T-helper 17 cell (primary cell): ENCODE results near the gene TBC1D1. TPM values are rescaled to one million over a fixed set of nuclear protein-coding genes. Genes with fewer than 3 reads are reported as not detected.
"Not testable (repeated sequence)": the region's sequence is repeated elsewhere in the genome, so short reads cannot be mapped to it uniquely, and the experiment has no call there.

ENCODE experiments used
- ATAC-seq: fragments of 150-1000 bp; cut with Tn5 transposase; 2 replicates; pipeline ENCODE4 v1.10.0; 2021; ENCODE audit warnings: mild to moderate bottlenecking, moderate library complexity
- DNase-seq, 3 donors: peaks; one replicate each; pipeline versions ENCODE4 v3.0.0 to v3.0.0-alpha.2; 2020 to 2021
- H3K9me3 ChIP-seq: one replicate; pipeline ENCODE4 v1.7.0; 2013; ENCODE audit warnings: low read length, mild to moderate bottlenecking; ENCODE audit not compliant: control insufficient read depth, poor library complexity, severe bottlenecking
- H3K27ac Mint-ChIP-seq: one replicate; pipeline ENCODE4 v1.8.0; 2022; ENCODE audit warnings: mild to moderate bottlenecking, moderate library complexity, mixed read lengths
- H3K27me3 Mint-ChIP-seq: one replicate; pipeline ENCODE4 v1.8.0; 2022; ENCODE audit warnings: mixed read lengths
- H3K36me3 Mint-ChIP-seq: one replicate; pipeline ENCODE4 v1.8.0; 2022; ENCODE audit warnings: low read depth, mixed read lengths
- H3K4me1 Mint-ChIP-seq: one replicate; pipeline ENCODE4 v1.8.0; 2022; ENCODE audit warnings: mild to moderate bottlenecking, mixed read lengths
- H3K4me3 Mint-ChIP-seq: one replicate; pipeline ENCODE4 v1.8.0; 2022; ENCODE audit warnings: mild to moderate bottlenecking, moderate library complexity, mixed read lengths
- total RNA-seq, 4 donors: library from RNA in 2 of 4; stranded (reverse) in 2 of 4; gene quantifications; one replicate each; pipeline ENCODE4 v1.2.3 and lab custom pipeline; 2022 to 2026

The TBC1D1 gene
- total RNA-seq, 2 donors from 2014 or later, result 45.5 to 51.1 TPM

- Mint-ChIP-seq H3K4me1 (peaks cover 16% of the 10 kb centered on the region), H3K27me3 (no peaks in the 10 kb centered on the region), H3K27ac (no peak overlapping the region), H3K36me3 (peaks cover 5% of the 10 kb centered on the region), H3K4me3 (no peak overlapping the region)
- ATAC-seq (no peak), DNase-seq (no peak)
- H3K9me3 ChIP-seq, result no peaks in the 10 kb centered on the region
Measured at GRCh38 chr4:37917388-37917787, 26.5 kb downstream of the TBC1D1 start.

- no peak for DNase-seq
- no peak for ATAC-seq
- no peaks in the 10 kb centered on the region for H3K27me3 Mint-ChIP-seq
- H3K36me3 Mint-ChIP-seq, result peaks cover 8% of the 10 kb centered on the region
- H3K4me1 Mint-ChIP-seq, result peaks cover 13% of the 10 kb centered on the region
- H3K4me3 Mint-ChIP-seq, result no peak overlapping the region
- H3K9me3 ChIP-seq, result no peaks in the 10 kb centered on the region
- H3K27ac Mint-ChIP-seq, result no peak overlapping the region
Measured at GRCh38 chr4:37918653-37919052, 27.8 kb downstream of the TBC1D1 start.

GRCh38 chr4:37922328-37922727 lies 31.4 kb downstream of the TBC1D1 start:
- no peak for DNase-seq
- no peaks in the 10 kb centered on the region for H3K9me3 ChIP-seq
- Mint-ChIP-seq H3K27me3 (no peaks in the 10 kb centered on the region), H3K27ac (no peak overlapping the region), H3K4me3 (no peak overlapping the region), H3K4me1 (peaks cover 21% of the 10 kb centered on the region), H3K36me3 (peaks cover 8% of the 10 kb centered on the region)
- no peak for ATAC-seq

- H3K36me3 Mint-ChIP-seq, DNase-seq, H3K4me3 Mint-ChIP-seq, H3K27ac Mint-ChIP-seq, ATAC-seq, H3K27me3 Mint-ChIP-seq, H3K9me3 ChIP-seq: not testable (repeated sequence)
- H3K4me1 Mint-ChIP-seq, result peaks cover 23% of the 10 kb centered on the region
Measured at GRCh38 chr4:37923089-37923488, 32.2 kb downstream of the TBC1D1 start.

- no peak overlapping the region for H3K27ac Mint-ChIP-seq
- no peak for DNase-seq
- H3K4me1 Mint-ChIP-seq, result peaks cover 32% of the 10 kb centered on the region
- H3K4me3 Mint-ChIP-seq, result no peak overlapping the region
- no peaks in the 10 kb centered on the region for H3K27me3 Mint-ChIP-seq
- ATAC-seq, result no peak
- H3K9me3 ChIP-seq, result no peaks in the 10 kb centered on the region
- peaks cover 10% of the 10 kb centered on the region for H3K36me3 Mint-ChIP-seq
Measured at GRCh38 chr4:37924946-37925345, 34.1 kb downstream of the TBC1D1 start.

- DNase-seq, result no peak
- Mint-ChIP-seq H3K27me3 (no peaks in the 10 kb centered on the region), H3K4me1 (peaks cover 22% of the 10 kb centered on the region), H3K4me3 (no peak overlapping the region), H3K36me3 (peaks cover 5% of the 10 kb centered on the region), H3K27ac (no peak overlapping the region)
- no peak for ATAC-seq
- no peaks in the 10 kb centered on the region for H3K9me3 ChIP-seq
Measured at GRCh38 chr4:37927434-37927833, 36.5 kb downstream of the TBC1D1 start.

- peak overlapping the region; percentile 82 for H3K27ac Mint-ChIP-seq
- peaks cover 2% of the 10 kb centered on the region for H3K36me3 Mint-ChIP-seq
- no peaks in the 10 kb centered on the region for H3K27me3 Mint-ChIP-seq
- no peak for DNase-seq
- peaks cover 25% of the 10 kb centered on the region for H3K4me1 Mint-ChIP-seq
- no peaks in the 10 kb centered on the region for H3K9me3 ChIP-seq
- ATAC-seq, result peak; percentile 83
- peak overlapping the region; percentile 15 for H3K4me3 Mint-ChIP-seq
Measured at GRCh38 chr4:37928426-37929416, 37.8 kb downstream of the TBC1D1 start.

GRCh38 chr4:37934096-37934495 lies 43.2 kb downstream of the TBC1D1 start:
- no peak for DNase-seq
- Mint-ChIP-seq H3K4me1 (peaks cover 9% of the 10 kb centered on the region), H3K27ac (no peak overlapping the region), H3K4me3 (no peak overlapping the region), H3K36me3 (peaks cover 2% of the 10 kb centered on the region), H3K27me3 (no peaks in the 10 kb centered on the region)
- no peak for ATAC-seq
- no peaks in the 10 kb centered on the region for H3K9me3 ChIP-seq

- H3K27me3 Mint-ChIP-seq, result no peaks in the 10 kb centered on the region
- H3K36me3 Mint-ChIP-seq, result peaks cover under 1% of the 10 kb centered on the region
- peaks cover 4% of the 10 kb centered on the region for H3K4me1 Mint-ChIP-seq
- H3K4me3 Mint-ChIP-seq, result no peak overlapping the region
- ATAC-seq (no peak), DNase-seq (no peak)
- no peak overlapping the region for H3K27ac Mint-ChIP-seq
- no peaks in the 10 kb centered on the region for H3K9me3 ChIP-seq
Measured at GRCh38 chr4:37934609-37935008, 43.7 kb downstream of the TBC1D1 start.

- H3K9me3 ChIP-seq, result no peaks in the 10 kb centered on the region
- no peaks in the 10 kb centered on the region for H3K27me3 Mint-ChIP-seq
- DNase-seq (no peak), ATAC-seq (no peak)
- H3K4me1 Mint-ChIP-seq, result peaks cover 2% of the 10 kb centered on the region
- H3K27ac Mint-ChIP-seq, result no peak overlapping the region
- no peak overlapping the region for H3K4me3 Mint-ChIP-seq
- H3K36me3 Mint-ChIP-seq, result no peaks in the 10 kb centered on the region
Measured at GRCh38 chr4:37935026-37935425, 44.1 kb downstream of the TBC1D1 start.

- no peaks in the 10 kb centered on the region for H3K9me3 ChIP-seq
- peaks cover 9% of the 10 kb centered on the region for H3K4me1 Mint-ChIP-seq
- no peak overlapping the region for H3K27ac Mint-ChIP-seq
- H3K36me3 Mint-ChIP-seq, result peaks cover 2% of the 10 kb centered on the region
- DNase-seq (no peak), ATAC-seq (no peak)
- no peak overlapping the region for H3K4me3 Mint-ChIP-seq
- no peaks in the 10 kb centered on the region for H3K27me3 Mint-ChIP-seq
Measured at GRCh38 chr4:37936889-37937498, 46.1 kb downstream of the TBC1D1 start.

- ATAC-seq, result no peak
- H3K4me3 Mint-ChIP-seq, result no peak overlapping the region
- H3K4me1 Mint-ChIP-seq, result peaks cover 9% of the 10 kb centered on the region
- no peaks in the 10 kb centered on the region for H3K9me3 ChIP-seq
- no peaks in the 10 kb centered on the region for H3K27me3 Mint-ChIP-seq
- DNase-seq, result no peak
- peaks cover 2% of the 10 kb centered on the region for H3K36me3 Mint-ChIP-seq
- no peak overlapping the region for H3K27ac Mint-ChIP-seq
Measured at GRCh38 chr4:37938208-37938607, 47.3 kb downstream of the TBC1D1 start.

GRCh38 chr4:37946503-37947179 lies 55.8 kb downstream of the TBC1D1 start:
- Mint-ChIP-seq H3K27ac (peak overlapping the region; percentile 55), H3K27me3 (no peaks in the 10 kb centered on the region), H3K4me3 (no peak overlapping the region), H3K36me3 (peaks cover 2% of the 10 kb centered on the region), H3K4me1 (peaks cover 18% of the 10 kb centered on the region)
- no peak for ATAC-seq
- H3K9me3 ChIP-seq, result no peaks in the 10 kb centered on the region
- no peak for DNase-seq
